ENCODE results near the gene NOS1. TPM values are rescaled to one million over a fixed set of nuclear protein-coding genes. Genes with fewer than 3 reads are reported as not detected.

NOS1 gene
- total RNA-seq, 1 donor from 2014 or later: not detected

DNA sequence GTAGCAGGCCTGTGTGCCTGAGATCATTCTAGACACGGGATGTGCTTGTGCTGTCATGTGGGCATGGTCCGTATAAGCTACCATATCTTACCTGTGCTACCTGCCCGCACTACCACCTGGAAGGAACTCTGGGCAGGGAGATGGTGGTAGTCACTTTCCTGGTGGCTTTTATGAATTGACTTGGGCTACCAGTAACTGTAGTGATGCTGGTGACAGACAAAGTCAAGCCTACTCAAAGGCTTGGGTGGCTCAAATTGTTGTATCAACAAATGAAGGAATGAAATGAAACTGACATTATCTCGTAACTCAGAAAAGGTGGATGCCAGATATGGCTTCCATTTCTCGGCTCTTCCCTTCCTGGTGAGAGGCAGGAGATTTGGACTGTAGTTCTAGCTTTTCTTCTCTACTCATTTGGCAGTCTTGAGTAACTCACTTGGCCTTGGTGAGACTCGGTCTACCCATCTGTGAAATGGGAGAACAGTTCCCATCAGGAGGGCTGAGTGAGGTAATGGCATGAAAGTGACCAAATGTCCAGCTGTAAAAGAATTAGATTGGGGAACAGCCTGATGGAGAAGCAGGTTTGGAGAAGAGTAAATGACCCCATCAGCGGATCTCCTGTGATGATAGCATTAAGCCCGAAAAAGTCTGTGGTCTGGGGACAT, 81.3 kb downstream of the NOS1 start:
- no peak for DNase-seq (ENCODE audit: low spot score)
- no peak overlapping the region for H3K4me3 Mint-ChIP-seq (ENCODE audit: unreplicated experiment)
- no peaks in the 10 kb centered on the region for H3K9me3 Mint-ChIP-seq (ENCODE audit: low read depth)
- H3K27me3 Mint-ChIP-seq (ENCODE audit: low read depth): peaks cover 3% of the 10 kb centered on the region
- H3K4me1 Mint-ChIP-seq (ENCODE audit: low read depth): no peaks in the 10 kb centered on the region
- TF ChIP-seq CTCF (IDR thresholded peaks at IDR 0.05): no peak
- no peaks in the 10 kb centered on the region for H3K36me3 Mint-ChIP-seq (ENCODE audit: low read depth)
- no peak overlapping the region for H3K27ac Mint-ChIP-seq (ENCODE audit: unreplicated experiment)

- Mint-ChIP-seq H3K4me1 (ENCODE audit: low read depth) (no peaks in the 10 kb centered on the region), H3K4me3 (ENCODE audit: unreplicated experiment) (no peak overlapping the region), H3K27me3 (ENCODE audit: low read depth) (peaks cover 3% of the 10 kb centered on the region), H3K36me3 (ENCODE audit: low read depth) (no peaks in the 10 kb centered on the region), H3K9me3 (ENCODE audit: low read depth) (no peaks in the 10 kb centered on the region), H3K27ac (ENCODE audit: unreplicated experiment) (no peak overlapping the region)
- DNase-seq (ENCODE audit: low spot score): no peak
- no peak for TF ChIP-seq CTCF (IDR thresholded peaks at IDR 0.05)
These were observed 81.8 kb downstream of the NOS1 start for GRCh38 chr12:117279606-117280005.

DNA sequence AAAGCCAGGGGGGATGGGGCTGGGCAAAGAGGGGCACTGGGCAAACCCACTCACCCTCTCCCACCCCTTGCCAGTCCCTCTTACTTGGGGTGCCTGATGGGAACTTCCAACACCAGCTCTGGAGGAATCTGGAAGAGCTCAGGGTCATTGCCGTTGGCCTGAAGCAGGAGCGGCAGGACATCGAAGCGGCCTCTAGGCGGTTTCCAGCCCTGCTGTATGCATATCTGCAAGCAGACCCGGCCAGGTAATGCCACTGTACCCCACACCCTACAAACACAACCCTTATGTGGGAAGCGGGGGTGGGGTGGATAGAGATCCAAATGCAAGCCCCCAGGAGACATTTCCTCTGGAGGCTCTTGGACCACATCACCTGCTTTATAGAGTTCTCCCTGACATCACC, 83.6 kb downstream of the NOS1 start:
- Mint-ChIP-seq H3K9me3 (ENCODE audit: low read depth) (no peaks in the 10 kb centered on the region), H3K36me3 (ENCODE audit: low read depth) (no peaks in the 10 kb centered on the region), H3K27me3 (ENCODE audit: low read depth) (peaks cover 7% of the 10 kb centered on the region), H3K4me1 (ENCODE audit: low read depth) (no peaks in the 10 kb centered on the region), H3K27ac (ENCODE audit: unreplicated experiment) (no peak overlapping the region), H3K4me3 (ENCODE audit: unreplicated experiment) (no peak overlapping the region)
- TF ChIP-seq CTCF (IDR thresholded peaks at IDR 0.05): no peak
- DNase-seq (ENCODE audit: low spot score): no peak

- Mint-ChIP-seq H3K27ac (ENCODE audit: unreplicated experiment) (no peak overlapping the region), H3K27me3 (ENCODE audit: low read depth) (peaks cover 7% of the 10 kb centered on the region), H3K4me3 (ENCODE audit: unreplicated experiment) (no peak overlapping the region), H3K4me1 (ENCODE audit: low read depth) (no peaks in the 10 kb centered on the region), H3K9me3 (ENCODE audit: low read depth) (no peaks in the 10 kb centered on the region), H3K36me3 (ENCODE audit: low read depth) (no peaks in the 10 kb centered on the region)
- TF ChIP-seq CTCF (IDR thresholded peaks at IDR 0.05): no peak
- no peak for DNase-seq (ENCODE audit: low spot score)
These were observed 88.3 kb downstream of the NOS1 start for GRCh38 chr12:117273091-117273490.

- Mint-ChIP-seq H3K36me3 (ENCODE audit: low read depth) (no peaks in the 10 kb centered on the region), H3K4me1 (ENCODE audit: low read depth) (no peaks in the 10 kb centered on the region), H3K27ac (ENCODE audit: unreplicated experiment) (no peak overlapping the region), H3K9me3 (ENCODE audit: low read depth) (no peaks in the 10 kb centered on the region), H3K27me3 (ENCODE audit: low read depth) (peaks cover 7% of the 10 kb centered on the region), H3K4me3 (ENCODE audit: unreplicated experiment) (no peak overlapping the region)
- TF ChIP-seq CTCF (IDR thresholded peaks at IDR 0.05): no peak
- no peak for DNase-seq (ENCODE audit: low spot score)
These were observed 88.7 kb downstream of the NOS1 start for GRCh38 chr12:117272690-117273089.
